Osteocyte (in vitro differentiated cells): Measurements from ENCODE around the gene TSHR. TPM values are rescaled to one million over a fixed set of nuclear protein-coding genes. Genes with fewer than 3 reads are reported as not detected.
A peak's percentile ranks its signal among the peaks of the same experiment; 100 is the strongest.

Experiments used
- DNase-seq: peaks from one replicate; pipeline ENCODE4 v3.0.0; 2021; ENCODE audit warnings: mixed read lengths; ENCODE audit not compliant: unreplicated experiment; ENCODE audit errors: extremely low spot score
- H3K27ac Mint-ChIP-seq: one replicate; pipeline ENCODE4 v1.8.0; 2021; ENCODE audit warnings: mild to moderate bottlenecking, mixed read lengths; ENCODE audit not compliant: unreplicated experiment
- H3K27me3 Mint-ChIP-seq: one replicate; pipeline ENCODE4 v1.8.0; 2021; ENCODE audit warnings: mixed read lengths; ENCODE audit not compliant: unreplicated experiment
- H3K36me3 Mint-ChIP-seq: one replicate; pipeline ENCODE4 v1.8.0; 2021; ENCODE audit warnings: mixed read lengths; ENCODE audit not compliant: unreplicated experiment
- H3K4me1 Mint-ChIP-seq: one replicate; pipeline ENCODE4 v1.8.0; 2021; ENCODE audit warnings: mixed read lengths; ENCODE audit not compliant: unreplicated experiment
- H3K4me3 Mint-ChIP-seq: one replicate; pipeline ENCODE4 v1.8.0; 2021; ENCODE audit warnings: mild to moderate bottlenecking, moderate library complexity, mixed read lengths; ENCODE audit not compliant: unreplicated experiment
- H3K9me3 Mint-ChIP-seq: one replicate; pipeline ENCODE4 v1.8.0; 2021; ENCODE audit warnings: mixed read lengths; ENCODE audit not compliant: unreplicated experiment
- CTCF ChIP-seq: fragments of 200-600 bp; sonication (generic); IDR thresholded peaks from 2 replicates; pipeline ENCODE4 v1.5.0; 2021; ENCODE audit warnings: antibody characterized with exemption, mild to moderate bottlenecking, moderate library complexity
- total RNA-seq: library from RNA; stranded (reverse); gene quantifications from 2 replicates; pipeline ENCODE4 v1.2.1, GENCODE V29; 2021

TSHR gene
- total RNA-seq, 1 donor from 2014 or later = not detected

DNA sequence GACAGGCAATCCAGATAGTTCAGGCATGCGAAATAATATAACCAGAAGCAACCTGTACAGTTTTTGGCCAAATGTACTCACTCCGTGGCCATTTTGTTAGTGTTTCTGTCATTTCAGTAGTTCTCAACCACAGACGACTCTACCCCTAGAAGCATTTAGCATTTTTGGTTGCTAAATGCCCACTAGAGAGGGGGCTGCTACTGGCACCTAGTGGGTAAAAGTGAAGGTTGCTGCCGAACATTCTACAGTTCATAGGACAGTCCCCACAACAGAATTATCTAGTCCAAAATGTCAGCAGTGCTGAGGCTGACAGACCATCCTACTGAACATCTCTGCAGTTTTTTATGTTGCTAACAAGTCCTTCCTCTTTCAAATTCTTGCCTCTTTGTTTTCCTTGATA, 107.4 kb downstream of the TSHR start:
- Mint-ChIP-seq H3K4me1 (peaks cover 4% of the 10 kb centered on the region), H3K4me3 (no peak overlapping the region), H3K36me3 (no peaks in the 10 kb centered on the region), H3K27me3 (no peaks in the 10 kb centered on the region), H3K9me3 (no peaks in the 10 kb centered on the region), H3K27ac (no peak overlapping the region)
- DNase-seq = no peak
- peak; percentile 38 for TF ChIP-seq CTCF

- no peak for DNase-seq
- H3K9me3 Mint-ChIP-seq = peaks cover 9% of the 10 kb centered on the region
- no peaks in the 10 kb centered on the region for H3K36me3 Mint-ChIP-seq
- no peak for TF ChIP-seq CTCF
- no peak overlapping the region for H3K4me3 Mint-ChIP-seq
- no peaks in the 10 kb centered on the region for H3K27me3 Mint-ChIP-seq
- H3K4me1 Mint-ChIP-seq = peaks cover 4% of the 10 kb centered on the region
- H3K27ac Mint-ChIP-seq = no peak overlapping the region
Measured at GRCh38 chr14:81066672-81067071, 111.3 kb downstream of the TSHR start.

DNA sequence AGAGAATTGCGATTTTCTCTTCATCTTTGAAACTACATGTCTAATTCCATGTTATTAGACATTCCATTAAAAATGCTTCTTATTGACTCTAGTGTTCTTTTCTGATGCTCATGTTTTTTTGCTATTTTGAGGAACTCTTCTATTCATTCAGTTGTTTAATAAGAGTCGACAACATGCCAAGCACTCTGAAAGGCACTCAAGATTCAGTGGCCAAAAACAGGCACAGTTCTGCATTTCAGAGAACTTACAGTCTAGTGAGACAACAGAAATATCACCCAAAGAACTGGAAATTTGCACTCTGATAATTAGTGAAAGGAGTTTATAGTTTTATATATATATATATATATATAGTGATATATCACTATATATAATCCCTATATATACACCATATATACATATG, 111.7 kb downstream of the TSHR start:
- no peak overlapping the region for H3K27ac Mint-ChIP-seq
- no peak for DNase-seq
- no peak for TF ChIP-seq CTCF
- peaks cover 9% of the 10 kb centered on the region for H3K9me3 Mint-ChIP-seq
- H3K27me3 Mint-ChIP-seq = no peaks in the 10 kb centered on the region
- no peak overlapping the region for H3K4me3 Mint-ChIP-seq
- no peaks in the 10 kb centered on the region for H3K36me3 Mint-ChIP-seq
- peaks cover 4% of the 10 kb centered on the region for H3K4me1 Mint-ChIP-seq

DNA sequence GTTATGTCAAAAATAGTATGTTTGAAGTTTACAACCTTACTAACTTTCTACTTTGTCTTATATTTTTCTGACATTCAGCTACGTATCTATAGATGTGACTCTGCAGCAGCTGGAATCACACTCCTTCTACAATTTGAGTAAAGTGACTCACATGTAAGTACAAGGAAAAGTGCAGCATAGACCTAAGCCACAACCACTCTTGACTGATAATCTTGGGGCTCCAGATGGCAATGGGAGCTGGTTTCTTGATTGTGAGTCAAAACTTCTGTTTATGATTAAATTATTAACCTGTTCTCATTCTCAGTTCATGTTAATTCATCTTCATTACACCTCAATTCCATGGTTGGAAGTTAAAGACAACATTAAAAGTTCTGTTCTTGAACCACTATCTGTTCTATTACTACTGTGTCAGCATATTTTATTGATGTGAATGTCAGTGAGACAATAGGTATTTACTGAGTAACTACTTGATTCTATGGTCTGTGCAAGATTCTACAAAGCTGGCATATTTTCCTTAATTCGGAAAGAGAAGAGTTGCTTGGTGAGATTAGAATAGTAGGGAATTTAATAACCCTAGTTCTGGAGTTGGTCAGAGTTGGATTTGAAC, 112.9 kb downstream of the TSHR start:
- peaks cover 4% of the 10 kb centered on the region for H3K4me1 Mint-ChIP-seq
- TF ChIP-seq CTCF = no peak
- DNase-seq = no peak
- no peak overlapping the region for H3K27ac Mint-ChIP-seq
- H3K4me3 Mint-ChIP-seq = no peak overlapping the region
- H3K9me3 Mint-ChIP-seq = peaks cover 9% of the 10 kb centered on the region
- no peaks in the 10 kb centered on the region for H3K27me3 Mint-ChIP-seq
- no peaks in the 10 kb centered on the region for H3K36me3 Mint-ChIP-seq

DNA sequence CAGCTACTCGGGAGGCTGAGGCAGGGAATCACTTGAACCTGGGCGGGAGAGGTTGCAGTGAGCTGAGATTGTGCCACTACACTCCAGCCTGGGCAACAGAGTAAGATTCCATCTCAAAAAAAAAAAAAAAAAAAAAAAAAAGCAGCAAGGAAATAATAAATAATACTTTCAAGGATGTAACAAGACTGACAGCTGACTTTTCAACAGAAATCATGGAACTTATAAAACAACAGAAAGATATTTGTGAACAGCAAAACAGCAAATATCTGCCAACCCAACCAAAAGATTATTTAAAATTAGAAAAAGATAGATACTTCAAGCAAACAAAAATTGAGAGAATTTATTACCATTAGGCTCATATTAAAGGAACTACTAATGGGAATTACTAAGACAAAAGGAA, 115.1 kb downstream of the TSHR start:
- Mint-ChIP-seq H3K27ac (no peak overlapping the region), H3K27me3 (peaks cover 2% of the 10 kb centered on the region), H3K4me1 (peaks cover 4% of the 10 kb centered on the region), H3K9me3 (peaks cover 9% of the 10 kb centered on the region), H3K4me3 (no peak overlapping the region), H3K36me3 (no peaks in the 10 kb centered on the region)
- no peak for TF ChIP-seq CTCF
- no peak for DNase-seq
